IMR-90 (cell line): ENCODE data around the gene FNDC10. TPM values are rescaled to one million over a fixed set of nuclear protein-coding genes. Genes with fewer than 3 reads are reported as not detected.
"Not testable (repeated sequence)": the region's sequence is repeated elsewhere in the genome, so short reads cannot be mapped to it uniquely, and the experiment has no call there.

Source experiments
- ATAC-seq: fragments of 200-7000 bp; cut with Tn5 transposase; 2 replicates; pipeline ENCODE4 v1.9.1; 2020; ENCODE audit warnings: low read depth, mild to moderate bottlenecking, moderate library complexity
- BruUV-seq: library from RNA; stranded (reverse); fragments of 400-500 nt; replicated peaks from 2 replicates; lab custom pipeline; 2021; lab: Mats Ljungman, UMichigan
- CTCF ChIA-PET: fragments of 300-600 bp; formaldehyde crosslinking; extraction: SDS; loops from one replicate; lab custom pipeline; 2021; ENCODE audit warnings: antibody characterized with exemption; lab: Yijun Ruan, JAX
- POLR2A ChIA-PET: fragments of 300-600 bp; sonication (Branson Sonifier 250); formaldehyde crosslinking; loops from one replicate; lab custom pipeline; 2022; ENCODE audit warnings: antibody characterized with exemption; ENCODE audit not compliant: unreplicated experiment; lab: Charles Lee
- DNase-seq: peaks from one replicate; pipeline ENCODE4 v3.0.0; 2013
- H2AFZ ChIP-seq: replicated peaks from 2 replicates; pipeline ENCODE3; 2013; ENCODE audit warnings: low read length, mild to moderate bottlenecking; ENCODE audit not compliant: poor library complexity
- H2AK5ac ChIP-seq: 2 replicates; pipeline ENCODE4 v1.6.1; 2013; ENCODE audit warnings: low read depth, low read length, inconsistent platforms
- H2AK9ac ChIP-seq: replicated peaks from 2 replicates; pipeline ENCODE3; 2013; ENCODE audit warnings: mild to moderate bottlenecking, low read depth, low read length, moderate library complexity; ENCODE audit not compliant: poor library complexity
- H2BK120ac ChIP-seq: 2 replicates; pipeline ENCODE4 v1.6.1; 2013; ENCODE audit warnings: low read depth, low read length, inconsistent platforms
- H2BK15ac ChIP-seq: 3 replicates; pipeline ENCODE4 v1.6.1; 2013; ENCODE audit warnings: low read depth, low read length, inconsistent platforms
- H2BK20ac ChIP-seq: 2 replicates; pipeline ENCODE4 v1.6.1; 2013; ENCODE audit warnings: low read depth, mild to moderate bottlenecking, inconsistent platforms, low read length, moderate library complexity
- H2BK5ac ChIP-seq: 2 replicates; pipeline ENCODE4 v1.6.1; 2013; ENCODE audit warnings: mild to moderate bottlenecking, low read depth, low read length, inconsistent platforms; ENCODE audit not compliant: poor library complexity, severe bottlenecking
- H3K14ac ChIP-seq: replicated peaks from 2 replicates; pipeline ENCODE4 v1.6.1; 2013; ENCODE audit warnings: low read depth, low read length, inconsistent platforms
- H3K18ac ChIP-seq: 2 replicates; pipeline ENCODE4 v1.6.1; 2013; ENCODE audit warnings: low read depth, low read length, control low read depth
- H3K23ac ChIP-seq: 2 replicates; pipeline ENCODE4 v1.6.1; 2013; ENCODE audit warnings: low read depth, low read length, inconsistent platforms
- H3K27ac ChIP-seq: 2 replicates; pipeline ENCODE4 v1.5.1; 2013; ENCODE audit warnings: mild to moderate bottlenecking, control low read depth, low read length; ENCODE audit not compliant: insufficient read depth
- H3K27me3 ChIP-seq: 2 replicates; pipeline ENCODE4 v1.6.1; 2013; ENCODE audit warnings: low read length; ENCODE audit not compliant: control insufficient read depth, insufficient read depth
- H3K36me3 ChIP-seq: 2 replicates; pipeline ENCODE4 v1.6.1; 2013; ENCODE audit warnings: low read length, mixed read lengths; ENCODE audit not compliant: control insufficient read depth, insufficient read depth
- H3K4ac ChIP-seq: 2 replicates; pipeline ENCODE4 v1.6.1; 2013; ENCODE audit warnings: low read depth, low read length, inconsistent platforms
- H3K4me1 ChIP-seq: 2 replicates; pipeline ENCODE4 v1.6.1; 2013; ENCODE audit warnings: low read length, mixed read lengths; ENCODE audit not compliant: control insufficient read depth, insufficient read depth
- H3K4me2 ChIP-seq: 2 replicates; pipeline ENCODE4 v1.6.1; 2013; ENCODE audit warnings: low read depth, mild to moderate bottlenecking, control low read depth, low read length, moderate library complexity
- H3K4me3 ChIP-seq: 2 replicates; pipeline ENCODE4 v1.5.1; 2013; ENCODE audit warnings: low read depth, mild to moderate bottlenecking, control low read depth, low read length, moderate library complexity; ENCODE audit not compliant: insufficient read depth
- H3K56ac ChIP-seq: 2 replicates; pipeline ENCODE4 v1.6.1; 2013; ENCODE audit warnings: low read length, inconsistent platforms; ENCODE audit not compliant: insufficient read depth; ENCODE audit errors: extremely low read depth
- H3K79me1 ChIP-seq, 2 experiments: 2 replicates each; pipeline ENCODE4 v1.6.1; 2013; ENCODE audit warnings: low read length in 2 of 2, inconsistent platforms in 1 of 2, low read depth in 1 of 2
- H3K9ac ChIP-seq: 2 replicates; pipeline ENCODE4 v1.6.1; 2013; ENCODE audit warnings: low read depth, low read length, control low read depth
- H3K9me1 ChIP-seq: 2 replicates; pipeline ENCODE4 v1.6.1; 2013; ENCODE audit warnings: low read length, inconsistent platforms; ENCODE audit not compliant: insufficient read depth
- H3K9me3 ChIP-seq: 2 replicates; pipeline ENCODE4 v1.6.1; 2013; ENCODE audit warnings: low read length; ENCODE audit not compliant: control insufficient read depth, insufficient read depth
- H4K20me1 ChIP-seq: 2 replicates; pipeline ENCODE4 v1.6.1; 2013; ENCODE audit warnings: low read length, inconsistent platforms; ENCODE audit not compliant: insufficient read depth
- H4K5ac ChIP-seq: 2 replicates; pipeline ENCODE4 v1.6.1; 2013; ENCODE audit warnings: mild to moderate bottlenecking, low read depth, low read length, control low read depth
- H4K8ac ChIP-seq, 2 experiments: 2 replicates each; pipeline ENCODE4 v1.6.1; 2013; ENCODE audit warnings: low read depth in 2 of 2, low read length in 2 of 2, control low read depth in 1 of 2, inconsistent platforms in 1 of 2
- H4K91ac ChIP-seq: 2 replicates; pipeline ENCODE4 v1.6.1; 2013; ENCODE audit warnings: low read depth, low read length, inconsistent platforms; ENCODE audit not compliant: insufficient read depth
- WGBS, 2 experiments: methylation state at CpG; one replicate each; pipeline versions ENCODE4 v1.1.5 to v1.1.7; 2013; ENCODE audit warnings: missing lambda C conversion rate in 2 of 2; ENCODE audit not compliant: insufficient read length in 1 of 2; ENCODE audit errors: extremely low coverage in 2 of 2; 5-methylcytosine and 5-hydroxymethylcytosine counted together
- dilution Hi-C: fragments of 300-500 bp; cut with HindIII; formaldehyde crosslinking; loops from one replicate; pipeline ENCODE4 v1.14.3; 2018; ENCODE audit warnings: low sequenced_read_pairs; ENCODE audit not compliant: unreplicated experiment
- in situ Hi-C: fragments of 300-500 bp; cut with MboI; formaldehyde crosslinking; loops from 3 replicates; pipeline ENCODE4 v1.14.3; 2019; ENCODE audit warnings: low sequenced_read_pairs, inconsistent platforms, mixed read lengths
- intact Hi-C: fragments of 100-400 bp; cut with micrococcal nuclease; formaldehyde crosslinking; loops from 2 replicates; pipeline ENCODE4 v1.10.0; 2022
- polyA plus RNA-seq, 3 experiments: library from polyadenylated mRNA; depleted of rRNA; stranded (reverse); fragments of >200 nt; gene quantifications; 2 replicates each; pipeline ENCODE4 v1.2.3, GENCODE V29; 2012; ENCODE audit warnings: low replicate concordance in 1 of 3
- total RNA-seq: library from RNA; depleted of rRNA; stranded (reverse); fragments of >200 nt; gene quantifications from 2 replicates; pipeline ENCODE4 v1.2.3, GENCODE V29; 2012

FNDC10 gene
- total and polyA plus RNA-seq, 2 of the 4 experiments (the other 2 are of a cell fraction), result 0.36 to 5.8 TPM

GRCh38 chr1:1595341-1595740 lies 4.6 kb downstream of the FNDC10 start:
- H2AFZ ChIP-seq, H2BK5ac ChIP-seq, CTCF ChIA-PET, H3K9ac ChIP-seq, H3K9me1 ChIP-seq, H2AK5ac ChIP-seq, H3K18ac ChIP-seq, H3K56ac ChIP-seq, H3K23ac ChIP-seq, H3K27ac ChIP-seq, DNase-seq, H3K36me3 ChIP-seq, intact Hi-C loops, H3K4me1 ChIP-seq, H3K4ac ChIP-seq, H3K79me1 ChIP-seq, H4K20me1 ChIP-seq, H2BK20ac ChIP-seq, H4K91ac ChIP-seq, ATAC-seq, H3K14ac ChIP-seq, H4K5ac ChIP-seq, POLR2A ChIA-PET, in situ Hi-C loops, H2BK120ac ChIP-seq, H3K9me3 ChIP-seq, H2BK15ac ChIP-seq, H2AK9ac ChIP-seq, H3K4me2 ChIP-seq, H4K8ac ChIP-seq, H3K4me3 ChIP-seq, BruUV-seq, dilution Hi-C loops: not testable (repeated sequence)
- 86% methylated on average over 2 of the region's 2 CpGs; no CpG with 5 or more reads in 1 of the 2 experiments for WGBS, 2 experiments
- H3K27me3 ChIP-seq, result peaks cover 23% of the 10 kb centered on the region
